Fibroblast of lung (primary cell): ENCODE measurements around the gene SPEM1.

ENCODE experiments used
- EZH2 ChIP-seq: IDR thresholded peaks from 2 replicates; pipeline ENCODE4 v1.5.1; 2012; ENCODE audit warnings: low read length, control low read depth, mild to moderate bottlenecking; ENCODE audit errors: missing control alignments
- TF ChIP-seq, protein P1 (sequence below), 2 donors: IDR thresholded peaks in 1 of 2; conservative IDR thresholded peaks in 1 of 2; 1 replicate in 1 of 2; 2 replicates in 1 of 2; pipeline ENCODE4 v1.5.1; 2011 to 2012; ENCODE audit warnings: low read length in 2 of 2, control low read depth in 1 of 2, inconsistent platforms in 1 of 2, low read depth in 1 of 2, mild to moderate bottlenecking in 1 of 2

DNA sequence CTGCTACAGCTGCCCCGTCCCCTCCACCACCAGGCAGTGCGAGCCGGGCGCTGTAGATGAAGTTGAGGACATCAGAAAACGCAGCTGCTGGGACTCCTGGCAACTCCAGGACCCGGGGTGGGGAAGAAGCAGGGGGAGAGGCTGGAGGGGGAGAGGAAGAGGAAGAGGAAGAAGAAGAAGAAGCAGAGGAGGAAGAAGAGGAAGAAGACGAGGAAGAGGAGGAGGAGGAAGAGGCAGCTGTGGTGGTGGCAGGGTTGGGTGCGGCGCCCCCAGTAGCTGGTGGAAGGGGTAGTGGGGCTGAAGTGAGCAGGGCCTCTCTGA lies 46.2 kb downstream of the SPEM1 start:
- TF ChIP-seq, protein P1, sequence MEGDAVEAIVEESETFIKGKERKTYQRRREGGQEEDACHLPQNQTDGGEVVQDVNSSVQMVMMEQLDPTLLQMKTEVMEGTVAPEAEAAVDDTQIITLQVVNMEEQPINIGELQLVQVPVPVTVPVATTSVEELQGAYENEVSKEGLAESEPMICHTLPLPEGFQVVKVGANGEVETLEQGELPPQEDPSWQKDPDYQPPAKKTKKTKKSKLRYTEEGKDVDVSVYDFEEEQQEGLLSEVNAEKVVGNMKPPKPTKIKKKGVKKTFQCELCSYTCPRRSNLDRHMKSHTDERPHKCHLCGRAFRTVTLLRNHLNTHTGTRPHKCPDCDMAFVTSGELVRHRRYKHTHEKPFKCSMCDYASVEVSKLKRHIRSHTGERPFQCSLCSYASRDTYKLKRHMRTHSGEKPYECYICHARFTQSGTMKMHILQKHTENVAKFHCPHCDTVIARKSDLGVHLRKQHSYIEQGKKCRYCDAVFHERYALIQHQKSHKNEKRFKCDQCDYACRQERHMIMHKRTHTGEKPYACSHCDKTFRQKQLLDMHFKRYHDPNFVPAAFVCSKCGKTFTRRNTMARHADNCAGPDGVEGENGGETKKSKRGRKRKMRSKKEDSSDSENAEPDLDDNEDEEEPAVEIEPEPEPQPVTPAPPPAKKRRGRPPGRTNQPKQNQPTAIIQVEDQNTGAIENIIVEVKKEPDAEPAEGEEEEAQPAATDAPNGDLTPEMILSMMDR (conservative IDR thresholded peaks at IDR 0.05 in 1 of 2, IDR thresholded peaks at IDR 0.05 in 1 of 2; ENCODE audit: low read depth in 1 of 2, low read length in 2 of 2): no peak
- no peak for TF ChIP-seq EZH2
